H1 (cell line): ENCODE measurements around the gene CYP1A1. TPM values are rescaled to one million over a fixed set of nuclear protein-coding genes. Genes with fewer than 3 reads are reported as not detected.

ENCODE experiments used
- CTCF ChIA-PET: fragments of 300-600 bp; sonication (Branson Sonifier 250); formaldehyde crosslinking; loops from one replicate; lab custom pipeline; 2021; ENCODE audit not compliant: partially characterized antibody; lab: Charles Lee
- POLR2A ChIA-PET: fragments of 300-600 bp; sonication (Branson Sonifier 250); formaldehyde crosslinking; loops from one replicate; lab custom pipeline; 2021; ENCODE audit warnings: inconsistent platforms; ENCODE audit not compliant: partially characterized antibody; lab: Charles Lee
- DNase-seq, 2 experiments: peaks; one replicate each; pipeline versions ENCODE4 v3.0.0 to v3.0.0-alpha.2; 2010 to 2022; ENCODE audit warnings: low spot score in 2 of 2, low read depth in 1 of 2, mixed read lengths in 1 of 2
- FAIRE-seq: peaks from 2 replicates; lab custom pipeline; 2011; peaks lifted over from hg19 to GRCh38; lab: Jason Lieb, UNC
- H2AFZ ChIP-seq: 2 replicates; pipeline ENCODE4 v1.8.1; 2012; ENCODE audit warnings: low read length, inconsistent platforms
- H2AK5ac ChIP-seq: 2 replicates; pipeline ENCODE4 v1.6.1; 2013; ENCODE audit warnings: low read depth, low read length
- H2BK120ac ChIP-seq: replicated peaks from 2 replicates; pipeline ENCODE3; 2013; ENCODE audit warnings: low read depth, low read length, inconsistent platforms
- H2BK12ac ChIP-seq: 2 replicates; pipeline ENCODE4 v1.6.1; 2013; ENCODE audit warnings: low read depth, low read length
- H2BK15ac ChIP-seq: 2 replicates; pipeline ENCODE4 v1.6.1; 2013; ENCODE audit warnings: low read length
- H2BK20ac ChIP-seq: 2 replicates; pipeline ENCODE4 v1.6.1; 2013; ENCODE audit warnings: low read length
- H2BK5ac ChIP-seq: 2 replicates; pipeline ENCODE4 v1.6.1; 2013; ENCODE audit warnings: low read depth, low read length
- H3K14ac ChIP-seq: 2 replicates; pipeline ENCODE4 v1.6.1; 2013; ENCODE audit warnings: inconsistent platforms; ENCODE audit not compliant: insufficient read length
- H3K18ac ChIP-seq: 2 replicates; pipeline ENCODE4 v1.6.1; 2013; ENCODE audit warnings: low read length; ENCODE audit errors: extremely low read depth
- H3K23ac ChIP-seq: 2 replicates; pipeline ENCODE4 v1.6.1; 2013; ENCODE audit warnings: inconsistent platforms; ENCODE audit not compliant: insufficient read length
- H3K23me2 ChIP-seq: 2 replicates; pipeline ENCODE4 v1.6.1; 2013; ENCODE audit warnings: low read depth, low read length
- H3K27ac ChIP-seq: 2 replicates; pipeline ENCODE4 v1.6.1; 2011; ENCODE audit warnings: low read depth, low read length, inconsistent platforms
- H3K27me3 ChIP-seq, 4 experiments: replicated peaks in 1 of 4; 1 replicate in 1 of 4; 2 replicates in 3 of 4; pipeline versions ENCODE4 v1.6.1 to v1.8.1; 2011 to 2013; ENCODE audit warnings: low read length in 3 of 4, mild to moderate bottlenecking in 3 of 4, inconsistent platforms in 2 of 4, mixed read lengths in 2 of 4, moderate library complexity in 1 of 4; ENCODE audit not compliant: control insufficient read depth in 3 of 4, insufficient read depth in 3 of 4; ENCODE audit errors: extremely low read depth in 1 of 4
- H3K36me3 ChIP-seq, 4 experiments: 2 replicates each; pipeline versions ENCODE4 v1.6.1 to v1.8.1; 2011 to 2013; ENCODE audit warnings: mild to moderate bottlenecking in 4 of 4, low read length in 3 of 4, moderate library complexity in 2 of 4, control low read depth in 1 of 4, inconsistent platforms in 1 of 4; ENCODE audit not compliant: insufficient read depth in 4 of 4, control insufficient read depth in 2 of 4
- H3K4ac ChIP-seq: replicated peaks from 2 replicates; pipeline ENCODE3; 2013; ENCODE audit warnings: low read length, low read depth, mixed read lengths, inconsistent platforms; ENCODE audit not compliant: insufficient read length
- H3K4me1 ChIP-seq, 4 experiments: replicated peaks in 1 of 4; 1 replicate in 1 of 4; 2 replicates in 3 of 4; pipeline versions ENCODE4 v1.6.1 to v1.8.1; 2011 to 2013; ENCODE audit warnings: low read length in 3 of 4, inconsistent platforms in 2 of 4, mixed read lengths in 1 of 4; ENCODE audit not compliant: insufficient read depth in 4 of 4, control insufficient read depth in 3 of 4
- H3K4me2 ChIP-seq, 2 experiments: 2 replicates each; pipeline versions ENCODE4 v1.6.1 to v1.8.1; 2011 to 2013; ENCODE audit warnings: low read depth in 2 of 2, low read length in 2 of 2, control low read depth in 1 of 2, inconsistent platforms in 1 of 2, mild to moderate bottlenecking in 1 of 2; ENCODE audit not compliant: insufficient read depth in 1 of 2
- H3K4me3 ChIP-seq, 4 experiments: fragments of 200-600, 300-600 bp in 1 of 4; sonication (generic), shearing (Covaris generic), sonication (Bioruptor Twin) in 1 of 4; 2 replicates each; pipeline versions ENCODE4 v1.5.1 to v1.8.1; 2011 to 2016; ENCODE audit warnings: low read length in 4 of 4, low read depth in 3 of 4, control low read depth in 2 of 4, inconsistent platforms in 2 of 4, mild to moderate bottlenecking in 2 of 4, mixed read lengths in 1 of 4, moderate library complexity in 1 of 4; ENCODE audit not compliant: insufficient read depth in 2 of 4; ENCODE audit errors: extremely low read depth in 1 of 4
- H3K56ac ChIP-seq: replicated peaks from 2 replicates; pipeline ENCODE3; 2013; ENCODE audit warnings: low read depth, mild to moderate bottlenecking, mixed read lengths, low read length, inconsistent platforms; ENCODE audit not compliant: insufficient read length
- H3K79me1 ChIP-seq: 2 replicates; pipeline ENCODE4 v1.6.1; 2013; ENCODE audit warnings: low read depth, low read length, control low read depth
- H3K79me2 ChIP-seq, 2 experiments: 2 replicates each; pipeline versions ENCODE4 v1.6.1 to v1.8.1; 2012 to 2013; ENCODE audit warnings: low read length in 2 of 2, mild to moderate bottlenecking in 2 of 2, inconsistent platforms in 1 of 2; ENCODE audit not compliant: insufficient read depth in 2 of 2, control insufficient read depth in 1 of 2
- H3K9ac ChIP-seq, 4 experiments: replicated peaks in 1 of 4; 1 replicate in 1 of 4; 2 replicates in 3 of 4; pipeline versions ENCODE4 v1.6.1 to v1.8.1; 2011 to 2013; ENCODE audit warnings: low read depth in 3 of 4, low read length in 3 of 4, control low read depth in 2 of 4, mild to moderate bottlenecking in 2 of 4, moderate library complexity in 2 of 4, inconsistent platforms in 1 of 4; ENCODE audit errors: extremely low read depth in 1 of 4
- H3K9me3 ChIP-seq, 2 experiments: 2 replicates each; pipeline versions ENCODE4 v1.6.1 to v1.8.1; 2012 to 2013; ENCODE audit warnings: mild to moderate bottlenecking in 2 of 2, moderate library complexity in 2 of 2, control low read depth in 1 of 2, inconsistent platforms in 1 of 2, low read depth in 1 of 2, low read length in 1 of 2, mixed read lengths in 1 of 2; ENCODE audit not compliant: insufficient read depth in 2 of 2
- H4K20me1 ChIP-seq, 2 experiments: replicated peaks in 1 of 2; 2 replicates each; pipeline versions ENCODE3 to v1.8.1; 2011 to 2013; ENCODE audit warnings: inconsistent platforms in 2 of 2, low read length in 2 of 2, mild to moderate bottlenecking in 1 of 2; ENCODE audit not compliant: insufficient read depth in 2 of 2, control insufficient read depth in 1 of 2
- H4K5ac ChIP-seq: 2 replicates; pipeline ENCODE4 v1.6.1; 2013; ENCODE audit warnings: low read length, low read depth, mixed read lengths, inconsistent platforms; ENCODE audit not compliant: insufficient read length
- H4K8ac ChIP-seq: 2 replicates; pipeline ENCODE4 v1.8.0; 2013; ENCODE audit warnings: mild to moderate bottlenecking, moderate library complexity, low read length, inconsistent platforms; ENCODE audit not compliant: insufficient read depth; ENCODE audit errors: extremely low read depth
- H4K91ac ChIP-seq: replicated peaks from 2 replicates; pipeline ENCODE3; 2013; ENCODE audit warnings: low read length, mixed read lengths, inconsistent platforms; ENCODE audit not compliant: insufficient read length
- CEBPB ChIP-seq: IDR thresholded peaks from 2 replicates; pipeline ENCODE4 v1.6.1; 2012; ENCODE audit warnings: low read depth, low read length
- KDM1A ChIP-seq: fragments of 200-600, 300-600 bp; sonication (generic); IDR thresholded peaks from 2 replicates; pipeline ENCODE4 v1.7.1; 2016; ENCODE audit warnings: mild to moderate bottlenecking, low read length, borderline replicate concordance
- POU5F1 ChIP-seq: IDR thresholded peaks from 2 replicates; pipeline ENCODE4 v1.6.1; 2011; ENCODE audit warnings: low read depth, mild to moderate bottlenecking, low read length, moderate library complexity
- RBBP5 ChIP-seq: IDR thresholded peaks from 2 replicates; pipeline ENCODE4 v1.7.1; 2012; ENCODE audit warnings: low read depth, mild to moderate bottlenecking, inconsistent platforms, low read length, moderate library complexity, borderline replicate concordance
- TBP ChIP-seq: IDR thresholded peaks from 2 replicates; pipeline ENCODE4 v1.6.1; 2011; ENCODE audit warnings: low read depth, low read length, improper control_type of control experiment
- WGBS, 2 experiments: shearing (Covaris generic) in 1 of 2; methylation state at CpG; one replicate each; pipeline versions ENCODE4 v1.1.6 to v1.1.7; 2013 to 2015; ENCODE audit warnings: low lambda C conversion rate in 2 of 2, mixed read lengths in 2 of 2, inconsistent platforms in 1 of 2, low coverage in 1 of 2, missing lambda C conversion rate in 1 of 2; ENCODE audit not compliant: insufficient replicate concordance in 2 of 2, insufficient coverage in 1 of 2, insufficient read length in 1 of 2; ENCODE audit errors: extremely low coverage in 1 of 2, missing lambda C conversion rate in 1 of 2; 5-methylcytosine and 5-hydroxymethylcytosine counted together
- polyA plus RNA-seq, 7 experiments: library from polyadenylated mRNA; depleted of rRNA in 3 of 7; stranded (reverse) in 5 of 7; unstranded in 2 of 7; fragments of >200 nt in 5 of 7; fragments of 200-250 nt in 2 of 7; gene quantifications; 1 replicate in 5 of 7; 2 replicates in 1 of 7; 4 replicates in 1 of 7; pipeline versions ENCODE4 v1.2.1 to v1.2.3, GENCODE V29; 2011 to 2013; ENCODE audit warnings: missing spikeins in 2 of 7, mixed read lengths in 2 of 7
- total RNA-seq: library from RNA; stranded (reverse); fragmentation: NEBNext Ultra II Directional; extraction: Animal tissue kit (Norgen Biotek cat#: 25700); gene quantifications from 2 replicates; pipeline ENCODE4 v1.2.1, GENCODE V29; 2021

The CYP1A1 gene
- total and polyA plus RNA-seq, 2 of the 8 experiments (the other 6 are each of a cell fraction or from before 2014, with no cell fraction given): 0.32 to 0.35 TPM

DNA sequence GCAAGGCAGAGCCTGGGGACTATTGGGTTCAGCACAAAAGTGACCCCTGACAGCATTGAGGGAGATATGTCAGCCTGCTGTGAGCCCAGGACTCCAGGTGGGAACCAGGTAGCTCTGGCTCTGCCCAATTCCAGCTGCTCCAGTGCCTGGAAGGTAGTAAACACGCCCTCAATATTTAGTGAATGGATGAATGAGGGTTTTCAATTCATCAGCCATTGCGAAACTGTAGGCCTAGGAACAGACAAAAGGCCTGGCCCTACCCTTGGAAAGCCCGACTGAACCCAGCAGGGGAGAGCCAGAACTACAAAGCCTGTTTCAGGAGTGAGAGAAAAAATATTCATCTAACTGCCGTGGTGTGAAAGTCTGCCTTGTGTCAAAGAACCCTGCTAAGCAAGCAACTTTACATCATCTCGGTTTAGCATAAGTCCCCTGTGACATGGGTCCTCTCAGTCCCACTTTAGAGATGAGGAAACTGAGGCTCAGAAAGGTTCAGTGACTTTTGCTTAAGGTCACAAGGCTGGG lies 48.5 kb upstream of the CYP1A1 start:
- Histone ChIP-seq H4K20me1 (peaks cover 0 to 2% of the 10 kb centered on the region in 2 experiments), H3K56ac (no peak overlapping the region), H2AK5ac (no peak overlapping the region), H3K9me3 (no peaks in the 10 kb centered on the region), H4K5ac (no peak overlapping the region), H2BK20ac (no peak overlapping the region), H4K91ac (no peak overlapping the region), H2AFZ (no peak overlapping the region), H3K18ac (no peak overlapping the region), H3K4ac (no peak overlapping the region), H3K27me3 (no peaks in the 10 kb centered on the region), H3K4me2 (no peak overlapping the region; a peak in 1 of 4 replicates), H3K36me3 (no peaks in the 10 kb centered on the region), H2BK120ac (no peak overlapping the region), H3K27ac (no peak overlapping the region), H2BK5ac (no peak overlapping the region), H3K4me3 (no peak overlapping the region), H3K14ac (no peak overlapping the region), H2BK15ac (no peak overlapping the region), H3K4me1 (peaks cover 4 to 15% (median 6%) of the 10 kb centered on the region in 4 experiments; a peak in 6 of 7 replicates), H2BK12ac (no peak overlapping the region), H3K9ac (no peak overlapping the region), H3K79me2 (no peaks in the 10 kb centered on the region), H3K23me2 (no peaks in the 10 kb centered on the region), H3K23ac (no peak overlapping the region), H3K79me1 (no peaks in the 10 kb centered on the region), H4K8ac (no peak overlapping the region; the same call in 1 of the 2 replicates)
- 59% methylated on average over 5 of the region's 5 CpGs; no CpG with 5 or more reads in 1 of the 2 experiments for WGBS, 2 experiments
- ChIA-PET POLR2A (interaction anchor here (1.4 to 6.0 kb wide), 5 partner anchors 9 to 48 kb away, joined by 3 to 82 read pairs (median 9); partner anchors contain the start of genes CSK and CYP1A1), CTCF (interaction anchor here (0.5 to 53.7 kb wide), 14 partner anchors 7 to 198 kb away, joined by 3 to 1439 read pairs (median 9); partner anchors contain the start of genes CLK3, CPLX3, CSK and LMAN1L)
- FAIRE-seq: peak; percentile 24
- DNase-seq: no peak
- TF ChIP-seq KDM1A (peak; percentile 51; the same call in 1 of the 2 replicates), RBBP5 (no peak), POU5F1 (no peak), CEBPB (peak; percentile 97), TBP (no peak)
